H1 (cell line): ENCODE data around the gene GALNT1. TPM values are rescaled to one million over a fixed set of nuclear protein-coding genes. Genes with fewer than 3 reads are reported as not detected.

Experiments used
- CTCF ChIA-PET: fragments of 300-600 bp; sonication (Branson Sonifier 250); formaldehyde crosslinking; loops from one replicate; lab custom pipeline; 2021; ENCODE audit not compliant: partially characterized antibody; lab: Charles Lee
- POLR2A ChIA-PET: fragments of 300-600 bp; sonication (Branson Sonifier 250); formaldehyde crosslinking; loops from one replicate; lab custom pipeline; 2021; ENCODE audit warnings: inconsistent platforms; ENCODE audit not compliant: partially characterized antibody; lab: Charles Lee
- DNase-seq, 2 experiments: peaks; one replicate each; pipeline versions ENCODE4 v3.0.0 to v3.0.0-alpha.2; 2010 to 2022; ENCODE audit warnings: low spot score in 2 of 2, low read depth in 1 of 2, mixed read lengths in 1 of 2
- FAIRE-seq: peaks from 2 replicates; lab custom pipeline; 2011; peaks lifted over from hg19 to GRCh38; lab: Jason Lieb, UNC
- H2AFZ ChIP-seq: 2 replicates; pipeline ENCODE4 v1.8.1; 2012; ENCODE audit warnings: low read length, inconsistent platforms
- H2AK5ac ChIP-seq: 2 replicates; pipeline ENCODE4 v1.6.1; 2013; ENCODE audit warnings: low read depth, low read length
- H2BK120ac ChIP-seq: replicated peaks from 2 replicates; pipeline ENCODE3; 2013; ENCODE audit warnings: low read depth, low read length, inconsistent platforms
- H2BK12ac ChIP-seq: 2 replicates; pipeline ENCODE4 v1.6.1; 2013; ENCODE audit warnings: low read depth, low read length
- H2BK15ac ChIP-seq: 2 replicates; pipeline ENCODE4 v1.6.1; 2013; ENCODE audit warnings: low read length
- H2BK20ac ChIP-seq: 2 replicates; pipeline ENCODE4 v1.6.1; 2013; ENCODE audit warnings: low read length
- H2BK5ac ChIP-seq: 2 replicates; pipeline ENCODE4 v1.6.1; 2013; ENCODE audit warnings: low read depth, low read length
- H3K14ac ChIP-seq: 2 replicates; pipeline ENCODE4 v1.6.1; 2013; ENCODE audit warnings: inconsistent platforms; ENCODE audit not compliant: insufficient read length
- H3K18ac ChIP-seq: 2 replicates; pipeline ENCODE4 v1.6.1; 2013; ENCODE audit warnings: low read length; ENCODE audit errors: extremely low read depth
- H3K23ac ChIP-seq: 2 replicates; pipeline ENCODE4 v1.6.1; 2013; ENCODE audit warnings: inconsistent platforms; ENCODE audit not compliant: insufficient read length
- H3K23me2 ChIP-seq: 2 replicates; pipeline ENCODE4 v1.6.1; 2013; ENCODE audit warnings: low read depth, low read length
- H3K27ac ChIP-seq: 2 replicates; pipeline ENCODE4 v1.6.1; 2011; ENCODE audit warnings: low read depth, low read length, inconsistent platforms
- H3K27me3 ChIP-seq, 4 experiments: replicated peaks in 1 of 4; 1 replicate in 1 of 4; 2 replicates in 3 of 4; pipeline versions ENCODE4 v1.6.1 to v1.8.1; 2011 to 2013; ENCODE audit warnings: low read length in 3 of 4, mild to moderate bottlenecking in 3 of 4, inconsistent platforms in 2 of 4, mixed read lengths in 2 of 4, moderate library complexity in 1 of 4; ENCODE audit not compliant: control insufficient read depth in 3 of 4, insufficient read depth in 3 of 4; ENCODE audit errors: extremely low read depth in 1 of 4
- H3K36me3 ChIP-seq, 4 experiments: 2 replicates each; pipeline versions ENCODE4 v1.6.1 to v1.8.1; 2011 to 2013; ENCODE audit warnings: mild to moderate bottlenecking in 4 of 4, low read length in 3 of 4, moderate library complexity in 2 of 4, control low read depth in 1 of 4, inconsistent platforms in 1 of 4; ENCODE audit not compliant: insufficient read depth in 4 of 4, control insufficient read depth in 2 of 4
- H3K4ac ChIP-seq: replicated peaks from 2 replicates; pipeline ENCODE3; 2013; ENCODE audit warnings: low read length, low read depth, mixed read lengths, inconsistent platforms; ENCODE audit not compliant: insufficient read length
- H3K4me1 ChIP-seq, 4 experiments: replicated peaks in 1 of 4; 1 replicate in 1 of 4; 2 replicates in 3 of 4; pipeline versions ENCODE4 v1.6.1 to v1.8.1; 2011 to 2013; ENCODE audit warnings: low read length in 3 of 4, inconsistent platforms in 2 of 4, mixed read lengths in 1 of 4; ENCODE audit not compliant: insufficient read depth in 4 of 4, control insufficient read depth in 3 of 4
- H3K4me2 ChIP-seq, 2 experiments: 2 replicates each; pipeline versions ENCODE4 v1.6.1 to v1.8.1; 2011 to 2013; ENCODE audit warnings: low read depth in 2 of 2, low read length in 2 of 2, control low read depth in 1 of 2, inconsistent platforms in 1 of 2, mild to moderate bottlenecking in 1 of 2; ENCODE audit not compliant: insufficient read depth in 1 of 2
- H3K4me3 ChIP-seq, 4 experiments: fragments of 200-600, 300-600 bp in 1 of 4; sonication (generic), shearing (Covaris generic), sonication (Bioruptor Twin) in 1 of 4; 2 replicates each; pipeline versions ENCODE4 v1.5.1 to v1.8.1; 2011 to 2016; ENCODE audit warnings: low read length in 4 of 4, low read depth in 3 of 4, control low read depth in 2 of 4, inconsistent platforms in 2 of 4, mild to moderate bottlenecking in 2 of 4, mixed read lengths in 1 of 4, moderate library complexity in 1 of 4; ENCODE audit not compliant: insufficient read depth in 2 of 4; ENCODE audit errors: extremely low read depth in 1 of 4
- H3K56ac ChIP-seq: replicated peaks from 2 replicates; pipeline ENCODE3; 2013; ENCODE audit warnings: low read depth, mild to moderate bottlenecking, mixed read lengths, low read length, inconsistent platforms; ENCODE audit not compliant: insufficient read length
- H3K79me1 ChIP-seq: 2 replicates; pipeline ENCODE4 v1.6.1; 2013; ENCODE audit warnings: low read depth, low read length, control low read depth
- H3K79me2 ChIP-seq, 2 experiments: 2 replicates each; pipeline versions ENCODE4 v1.6.1 to v1.8.1; 2012 to 2013; ENCODE audit warnings: low read length in 2 of 2, mild to moderate bottlenecking in 2 of 2, inconsistent platforms in 1 of 2; ENCODE audit not compliant: insufficient read depth in 2 of 2, control insufficient read depth in 1 of 2
- H3K9ac ChIP-seq, 4 experiments: replicated peaks in 1 of 4; 1 replicate in 1 of 4; 2 replicates in 3 of 4; pipeline versions ENCODE4 v1.6.1 to v1.8.1; 2011 to 2013; ENCODE audit warnings: low read depth in 3 of 4, low read length in 3 of 4, control low read depth in 2 of 4, mild to moderate bottlenecking in 2 of 4, moderate library complexity in 2 of 4, inconsistent platforms in 1 of 4; ENCODE audit errors: extremely low read depth in 1 of 4
- H3K9me3 ChIP-seq, 2 experiments: 2 replicates each; pipeline versions ENCODE4 v1.6.1 to v1.8.1; 2012 to 2013; ENCODE audit warnings: mild to moderate bottlenecking in 2 of 2, moderate library complexity in 2 of 2, control low read depth in 1 of 2, inconsistent platforms in 1 of 2, low read depth in 1 of 2, low read length in 1 of 2, mixed read lengths in 1 of 2; ENCODE audit not compliant: insufficient read depth in 2 of 2
- H4K20me1 ChIP-seq, 2 experiments: replicated peaks in 1 of 2; 2 replicates each; pipeline versions ENCODE3 to v1.8.1; 2011 to 2013; ENCODE audit warnings: inconsistent platforms in 2 of 2, low read length in 2 of 2, mild to moderate bottlenecking in 1 of 2; ENCODE audit not compliant: insufficient read depth in 2 of 2, control insufficient read depth in 1 of 2
- H4K5ac ChIP-seq: 2 replicates; pipeline ENCODE4 v1.6.1; 2013; ENCODE audit warnings: low read length, low read depth, mixed read lengths, inconsistent platforms; ENCODE audit not compliant: insufficient read length
- H4K8ac ChIP-seq: 2 replicates; pipeline ENCODE4 v1.8.0; 2013; ENCODE audit warnings: mild to moderate bottlenecking, moderate library complexity, low read length, inconsistent platforms; ENCODE audit not compliant: insufficient read depth; ENCODE audit errors: extremely low read depth
- H4K91ac ChIP-seq: replicated peaks from 2 replicates; pipeline ENCODE3; 2013; ENCODE audit warnings: low read length, mixed read lengths, inconsistent platforms; ENCODE audit not compliant: insufficient read length
- BRCA1 ChIP-seq: IDR thresholded peaks from 2 replicates; pipeline ENCODE4 v1.6.1; 2012; ENCODE audit warnings: low read depth, low read length, improper control_type of control experiment
- CBX8 ChIP-seq: fragments of 300-800, 300-1000 bp; sonication (generic); IDR thresholded peaks from 2 replicates; pipeline ENCODE4 v1.7.1; 2016; ENCODE audit warnings: low read depth, low read length, borderline replicate concordance
- CTBP2 ChIP-seq: IDR thresholded peaks from 2 replicates; pipeline ENCODE4 v1.7.0; 2011; ENCODE audit warnings: borderline replicate concordance, mild to moderate bottlenecking, moderate library complexity, mixed read lengths, low read length; ENCODE audit not compliant: insufficient read depth, insufficient read length
- GABPA ChIP-seq: IDR thresholded peaks from 2 replicates; pipeline ENCODE4 v1.6.1; 2011; ENCODE audit warnings: mild to moderate bottlenecking, low read length, moderate library complexity, borderline replicate concordance; ENCODE audit not compliant: insufficient read depth
- JUN ChIP-seq: IDR thresholded peaks from 2 replicates; pipeline ENCODE4 v1.6.1; 2011; ENCODE audit warnings: low read depth, mild to moderate bottlenecking, improper control_type of control experiment, low read length
- PHF8 ChIP-seq: fragments of 200-600 bp; sonication (generic); conservative IDR thresholded peaks from 2 replicates; pipeline ENCODE4 v1.7.1; 2012; ENCODE audit warnings: low read depth, mild to moderate bottlenecking, inconsistent platforms, low read length, moderate library complexity
- POLR2A ChIP-seq, 2 experiments: IDR thresholded peaks; 1 replicate in 1 of 2; 2 replicates in 1 of 2; pipeline ENCODE4 v1.6.1; 2011; ENCODE audit warnings: low read depth in 2 of 2, low read length in 2 of 2, mild to moderate bottlenecking in 2 of 2; ENCODE audit errors: control extremely low read depth in 1 of 2
- POU5F1 ChIP-seq: IDR thresholded peaks from 2 replicates; pipeline ENCODE4 v1.6.1; 2011; ENCODE audit warnings: low read depth, mild to moderate bottlenecking, low read length, moderate library complexity
- RBBP5 ChIP-seq: IDR thresholded peaks from 2 replicates; pipeline ENCODE4 v1.7.1; 2012; ENCODE audit warnings: low read depth, mild to moderate bottlenecking, inconsistent platforms, low read length, moderate library complexity, borderline replicate concordance
- RXRA ChIP-seq: IDR thresholded peaks from 2 replicates; pipeline ENCODE4 v1.6.1; 2011; ENCODE audit warnings: low read depth, mild to moderate bottlenecking, low read length, moderate library complexity; ENCODE audit not compliant: insufficient read depth
- SIRT6 ChIP-seq: IDR thresholded peaks from one replicate; pipeline ENCODE4 v1.7.1; 2012; ENCODE audit warnings: low read length, inconsistent platforms
- SRF ChIP-seq: IDR thresholded peaks from 2 replicates; pipeline ENCODE4 v1.6.1; 2011; ENCODE audit warnings: mild to moderate bottlenecking, low read depth, low read length, moderate library complexity
- WGBS, 2 experiments: shearing (Covaris generic) in 1 of 2; methylation state at CpG; one replicate each; pipeline versions ENCODE4 v1.1.6 to v1.1.7; 2013 to 2015; ENCODE audit warnings: low lambda C conversion rate in 2 of 2, mixed read lengths in 2 of 2, inconsistent platforms in 1 of 2, low coverage in 1 of 2, missing lambda C conversion rate in 1 of 2; ENCODE audit not compliant: insufficient replicate concordance in 2 of 2, insufficient coverage in 1 of 2, insufficient read length in 1 of 2; ENCODE audit errors: extremely low coverage in 1 of 2, missing lambda C conversion rate in 1 of 2; 5-methylcytosine and 5-hydroxymethylcytosine counted together
- polyA plus RNA-seq, 7 experiments: library from polyadenylated mRNA; depleted of rRNA in 3 of 7; stranded (reverse) in 5 of 7; unstranded in 2 of 7; fragments of >200 nt in 5 of 7; fragments of 200-250 nt in 2 of 7; gene quantifications; 1 replicate in 5 of 7; 2 replicates in 1 of 7; 4 replicates in 1 of 7; pipeline versions ENCODE4 v1.2.1 to v1.2.3, GENCODE V29; 2011 to 2013; ENCODE audit warnings: missing spikeins in 2 of 7, mixed read lengths in 2 of 7
- total RNA-seq: library from RNA; stranded (reverse); fragmentation: NEBNext Ultra II Directional; extraction: Animal tissue kit (Norgen Biotek cat#: 25700); gene quantifications from 2 replicates; pipeline ENCODE4 v1.2.1, GENCODE V29; 2021
- TF ChIP-seq, protein P1 (sequence below): IDR thresholded peaks from 2 replicates; pipeline ENCODE4 v1.6.1; 2012; ENCODE audit warnings: inconsistent platforms
- TF ChIP-seq, protein P2 (sequence below): IDR thresholded peaks from 2 replicates; pipeline ENCODE4 v1.6.1; 2012; ENCODE audit warnings: inconsistent platforms

The GALNT1 gene
- total and polyA plus RNA-seq, 2 of the 8 experiments (the other 6 are each of a cell fraction or from before 2014, with no cell fraction given): 22.4 to 101 TPM

DNA sequence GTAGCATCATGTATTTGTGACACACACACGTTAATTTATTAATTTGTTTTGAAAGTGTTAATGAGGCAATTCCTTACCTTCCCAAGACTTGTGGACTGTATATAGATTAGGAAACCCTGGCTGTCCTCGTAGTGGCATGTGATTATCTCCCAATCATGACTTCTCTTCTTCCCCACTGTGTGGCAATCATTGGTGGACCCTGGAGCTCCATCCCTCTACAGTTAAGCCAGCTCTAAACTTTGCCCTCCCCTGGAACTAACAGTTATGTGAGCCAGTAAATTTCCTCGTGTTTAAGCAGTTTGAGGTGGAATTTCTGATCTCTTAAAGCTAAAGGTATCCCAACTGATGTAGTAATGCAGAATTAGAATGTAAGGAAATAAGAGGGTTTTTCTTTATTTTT is 22.0 kb downstream of the GALNT1 start:
- 92% methylated on average over 3 of the region's 3 CpGs; no CpG with 5 or more reads in 1 of the 2 experiments for WGBS, 2 experiments
- Histone ChIP-seq H2AK5ac (no peak overlapping the region), H3K79me1 (peaks cover 5% of the 10 kb centered on the region; the same call in 1 of the 2 replicates), H3K9ac (no peak overlapping the region), H3K23ac (no peak overlapping the region), H3K36me3 (no peaks in the 10 kb centered on the region), H3K4me2 (no peak overlapping the region), H2BK15ac (no peak overlapping the region), H3K23me2 (no peaks in the 10 kb centered on the region), H3K79me2 (peaks cover 0 to 97% of the 10 kb centered on the region in 2 experiments; a peak in 3 of 4 replicates), H3K4me3 (no peak overlapping the region), H2BK12ac (no peak overlapping the region), H3K4ac (no peak overlapping the region), H4K5ac (no peak overlapping the region), H3K27me3 (no peaks in the 10 kb centered on the region), H3K56ac (no peak overlapping the region), H3K9me3 (no peaks in the 10 kb centered on the region), H3K14ac (no peak overlapping the region), H3K27ac (no peak overlapping the region), H3K18ac (no peak overlapping the region), H3K4me1 (peaks cover 0 to 10% (median 3%) of the 10 kb centered on the region in 4 experiments; a peak in 4 of 7 replicates), H4K91ac (no peak overlapping the region), H2BK20ac (no peak overlapping the region), H2BK5ac (no peak overlapping the region), H2AFZ (no peak overlapping the region), H2BK120ac (no peak overlapping the region), H4K20me1 (peaks cover 0 to 5% of the 10 kb centered on the region in 2 experiments), H4K8ac (no peak overlapping the region)
- ChIA-PET CTCF (no interaction called here), POLR2A (interaction anchor here (0.6 kb wide), 1 partner anchor 1226 kb away, joined by 3 read pairs; no protein-coding TSS in a partner anchor)
- FAIRE-seq (no peak), DNase-seq (no peak)
- TF ChIP-seq SRF (no peak), CBX8 (no peak), BRCA1 (no peak), POLR2A (IDR thresholded peaks at IDR 0.05; ENCODE audit: control extremely low read depth in 1 of 2, low read depth in 2 of 2, low read length in 2 of 2) (no peak), SIRT6 (no peak), CTBP2 (no peak), RXRA (no peak), GABPA (no peak), RBBP5 (no peak), PHF8 (no peak), JUN (no peak), POU5F1 (no peak)
- TF ChIP-seq, protein P1, sequence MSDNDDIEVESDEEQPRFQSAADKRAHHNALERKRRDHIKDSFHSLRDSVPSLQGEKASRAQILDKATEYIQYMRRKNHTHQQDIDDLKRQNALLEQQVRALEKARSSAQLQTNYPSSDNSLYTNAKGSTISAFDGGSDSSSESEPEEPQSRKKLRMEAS: no peak
- TF ChIP-seq, protein P2, sequence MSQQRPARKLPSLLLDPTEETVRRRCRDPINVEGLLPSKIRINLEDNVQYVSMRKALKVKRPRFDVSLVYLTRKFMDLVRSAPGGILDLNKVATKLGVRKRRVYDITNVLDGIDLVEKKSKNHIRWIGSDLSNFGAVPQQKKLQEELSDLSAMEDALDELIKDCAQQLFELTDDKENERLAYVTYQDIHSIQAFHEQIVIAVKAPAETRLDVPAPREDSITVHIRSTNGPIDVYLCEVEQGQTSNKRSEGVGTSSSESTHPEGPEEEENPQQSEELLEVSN: no peak
